Activated T-cell treated with anti-CD3 and anti-CD28 coated beads for 1 hour (primary cell): ENCODE results near the gene ZNF354C.

Experiments used
- DNase-seq: peaks from one replicate; pipeline ENCODE4 v3.0.0-alpha.2; 2020; ENCODE audit warnings: low read depth

ZNF354C gene

GRCh38 chr5:179113945-179114641, 53.9 kb downstream of the ZNF354C start:
- no peak for DNase-seq

- no peak for DNase-seq
These were observed 54.6 kb downstream of the ZNF354C start for GRCh38 chr5:179114756-179115155.

DNA sequence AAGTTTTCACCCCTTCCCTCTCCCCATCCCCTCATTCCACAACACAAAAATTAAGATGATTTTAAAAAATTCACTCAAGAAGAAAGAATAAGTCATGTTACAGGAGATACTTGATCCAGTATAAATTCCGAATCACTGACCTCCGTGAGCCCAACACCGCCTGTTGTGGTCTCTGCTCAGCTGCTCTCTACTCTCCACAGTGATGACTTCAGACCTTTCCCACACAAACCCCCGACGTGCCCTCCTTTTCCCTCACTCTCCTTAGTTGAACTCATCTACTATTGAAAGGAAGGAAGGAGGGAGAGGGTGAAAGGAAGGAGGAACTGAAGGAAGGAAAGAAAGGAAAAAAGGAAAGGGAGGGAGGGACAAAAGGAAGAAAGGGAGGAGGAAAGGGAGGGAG, 55.1 kb downstream of the ZNF354C start:
- no peak for DNase-seq

- no peak for DNase-seq
These were observed 55.8 kb downstream of the ZNF354C start for GRCh38 chr5:179115845-179116524.

- DNase-seq, result no peak
These were observed 58.2 kb downstream of the ZNF354C start for GRCh38 chr5:179118338-179118737.

- DNase-seq, result no peak
These were observed 58.7 kb downstream of the ZNF354C start for GRCh38 chr5:179118756-179119414.

GRCh38 chr5:179119415-179120170, 59.4 kb downstream of the ZNF354C start:
- DNase-seq, result no peak

DNA sequence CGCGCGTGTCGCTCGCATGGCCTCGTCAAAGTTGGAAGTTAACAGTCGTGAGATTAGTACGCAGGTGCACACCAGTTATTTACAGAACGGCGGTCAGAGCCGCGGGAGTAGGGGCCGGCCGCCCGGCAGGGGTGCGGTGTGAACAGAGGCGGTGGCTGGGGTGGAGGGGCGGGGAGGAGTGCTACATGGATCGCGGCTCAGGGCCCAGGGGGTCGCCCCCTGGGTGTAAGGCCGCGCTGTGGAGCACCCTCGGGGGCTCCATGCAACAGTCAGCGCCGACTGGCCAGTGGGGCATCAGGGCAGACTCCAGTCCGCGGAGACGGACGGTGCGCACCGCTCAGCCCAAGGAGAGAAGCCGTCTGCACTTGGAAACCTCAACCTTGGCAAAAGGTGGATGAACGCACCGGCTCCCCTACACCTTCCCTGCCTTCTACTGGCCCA, 60.3 kb downstream of the ZNF354C start:
- no peak for DNase-seq

GRCh38 chr5:179120951-179121666, 60.9 kb downstream of the ZNF354C start:
- no peak for DNase-seq

DNA sequence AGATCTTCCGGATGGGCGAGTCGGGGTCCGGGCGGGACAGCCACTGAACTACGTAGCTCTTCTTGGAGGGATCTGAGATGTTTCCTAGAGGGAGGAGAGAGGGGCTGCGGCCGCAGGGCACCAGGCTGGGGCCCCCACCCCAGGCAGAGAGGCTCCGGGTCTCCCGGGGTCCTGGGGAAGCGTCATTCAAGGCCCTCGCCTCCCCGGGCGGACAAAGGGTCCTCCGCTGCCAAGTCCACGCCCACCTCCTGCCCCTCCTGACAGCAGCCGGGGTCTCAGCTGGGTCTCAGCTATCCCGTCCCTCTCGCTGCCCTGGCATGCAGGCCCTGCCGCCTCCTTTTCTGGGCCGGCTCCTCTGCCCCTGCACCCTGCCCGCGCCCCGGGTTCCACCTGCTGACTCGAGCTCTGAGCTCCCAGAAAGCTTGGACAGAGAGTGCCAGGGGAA, 61.5 kb downstream of the ZNF354C start:
- no peak for DNase-seq

- no peak for DNase-seq
These were observed 62.4 kb downstream of the ZNF354C start for GRCh38 chr5:179122411-179123108.

DNA sequence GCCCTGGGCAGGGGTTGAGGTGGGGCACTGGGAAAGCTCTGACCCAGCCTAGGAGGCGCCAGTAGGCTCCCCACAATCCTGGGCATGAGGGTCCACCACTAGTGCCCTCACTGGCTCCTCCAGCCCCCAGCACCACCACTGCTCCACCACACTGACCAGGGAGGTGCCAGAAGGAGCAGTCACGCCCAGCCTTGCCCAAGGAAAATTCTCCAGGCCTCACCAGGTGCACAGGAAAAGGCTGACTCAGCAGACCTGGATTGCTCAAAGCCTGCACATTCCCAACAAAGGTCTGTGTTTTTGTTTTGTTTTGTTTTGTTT, 62.9 kb downstream of the ZNF354C start:
- no peak for DNase-seq

- no peak for DNase-seq
These were observed 63.5 kb downstream of the ZNF354C start for GRCh38 chr5:179123491-179124272.

GRCh38 chr5:179124273-179124852, 64.2 kb downstream of the ZNF354C start:
- DNase-seq, result no peak

GRCh38 chr5:179124853-179125788, 64.9 kb downstream of the ZNF354C start:
- DNase-seq, result no peak

DNA sequence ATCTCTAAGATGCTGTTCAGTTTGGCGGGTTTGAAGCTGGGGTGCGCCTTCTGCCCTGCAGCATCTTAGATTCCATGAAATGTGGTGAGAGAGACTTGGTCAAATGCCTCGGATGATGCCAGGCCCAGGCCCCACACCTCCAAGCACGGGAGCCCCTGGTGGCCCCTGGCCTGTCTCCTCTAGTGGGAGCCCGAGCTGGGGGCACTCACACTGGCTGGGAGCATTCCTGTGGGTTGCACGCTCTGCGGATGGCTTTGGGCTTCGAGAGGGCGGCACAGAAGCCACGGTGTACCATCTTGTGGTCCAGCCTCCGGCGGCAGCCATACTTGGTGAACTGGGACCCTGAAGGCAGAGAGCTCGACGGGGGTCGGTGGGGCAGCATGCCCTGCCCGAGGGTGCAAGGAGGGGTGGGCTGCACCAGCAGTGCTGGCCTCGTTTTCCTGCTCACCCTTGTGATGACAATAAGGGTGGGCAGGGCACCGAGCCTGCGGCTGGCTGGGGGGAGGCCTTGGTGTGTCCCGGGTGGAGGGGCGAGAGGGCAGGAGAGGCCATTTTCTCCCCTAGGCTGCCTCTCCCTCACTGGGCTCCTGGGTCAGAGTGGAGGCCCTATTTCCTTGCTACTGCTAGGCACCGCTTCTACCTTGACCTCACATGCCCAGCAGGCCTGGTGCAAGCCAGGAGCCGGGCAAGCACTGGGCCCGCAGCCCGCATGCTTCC, 65.8 kb downstream of the ZNF354C start:
- no peak for DNase-seq

GRCh38 chr5:179126506-179126991, 66.4 kb downstream of the ZNF354C start:
- DNase-seq, result no peak
